ENCODE data around the gene GNAT1. TPM values are rescaled to one million over a fixed set of nuclear protein-coding genes. Genes with fewer than 3 reads are reported as not detected.

The GNAT1 gene
- total and polyA plus RNA-seq, 2 of the 13 experiments (the other 11 are each of a cell fraction or from before 2014, with no cell fraction given) = 0.15 TPM; not detected in 1

- TF ChIP-seq PHF21A (CRISPR knock-in tag; IDR thresholded peaks at IDR 0.05) (peak; percentile 100), KDM5A (IDR thresholded peaks at IDR 0.05; ENCODE audit: borderline replicate concordance, low read length) (peak; percentile 40; the same call in 1 of the 2 replicates), CHD4 (IDR thresholded peaks at IDR 0.05; ENCODE audit: borderline replicate concordance, low read length) (peak; percentile 93), ZSCAN22 (CRISPR knock-in tag; IDR thresholded peaks at IDR 0.05) (peak; percentile 32; the same call in 1 of the 2 replicates), ATF5 (CRISPR knock-in tag; IDR thresholded peaks at IDR 0.05; ENCODE audit: low read depth) (peak; percentile 60; the same call in 1 of the 2 replicates), STAG1 (CRISPR knock-in tag; IDR thresholded peaks at IDR 0.05) (0 out of 2 replicates have a peak, but pooled peaks have one; percentile 21), ARID2 (CRISPR knock-in tag; IDR thresholded peaks at IDR 0.05; ENCODE audit: borderline replicate concordance) (peak; percentile 69; the same call in 1 of the 2 replicates), ATRX (CRISPR knock-in tag; IDR thresholded peaks at IDR 0.05; ENCODE audit: borderline replicate concordance) (no peak), ZNF253 (CRISPR knock-in tag; IDR thresholded peaks at IDR 0.05; ENCODE audit: borderline replicate concordance) (no peak), MIER2 (CRISPR knock-in tag; IDR thresholded peaks at IDR 0.05) (no peak; the same call in 1 of the 2 replicates), IRF1 (CRISPR knock-in tag; IDR thresholded peaks at IDR 0.05; ENCODE audit: low read depth) (no peak), ZNF746 (CRISPR knock-in tag; IDR thresholded peaks at IDR 0.05) (peak; percentile 97), CCAR2 (optimal IDR thresholded peaks at IDR 0.05; ENCODE audit: low read depth, low read length) (no peak), RNF219 (CRISPR knock-in tag; IDR thresholded peaks at IDR 0.05) (peak; percentile 86; the same call in 1 of the 2 replicates), ZKSCAN5 (CRISPR knock-in tag; IDR thresholded peaks at IDR 0.05) (no peak), ZBTB7A (CRISPR knock-in tag; IDR thresholded peaks at IDR 0.05) (peak; percentile 99), IKZF5 (CRISPR knock-in tag; IDR thresholded peaks at IDR 0.05) (peak; percentile 82), THAP9 (CRISPR knock-in tag; IDR thresholded peaks at IDR 0.05; ENCODE audit: borderline replicate concordance) (peak; percentile 42; the same call in 1 of the 2 replicates), HNRNPLL (IDR thresholded peaks at IDR 0.05; ENCODE audit: low read depth, low read length, poor library complexity, severe bottlenecking) (no peak), ZNF761 (CRISPR knock-in tag; conservative IDR thresholded peaks at IDR 0.05) (peak; percentile 91)
Observed at GRCh38 chr3:50195501-50196252, 4.3 kb downstream of the GNAT1 start (continued).

Measured in HepG2 (cell line).